NK-92 (cell line): ENCODE data around the gene ADSS1.

Source experiments
- DNase-seq: peaks from one replicate; lab custom pipeline; 2025; ENCODE audit not compliant: unreplicated experiment; lab: John Stamatoyannopoulos, UW

The ADSS1 gene

DNA sequence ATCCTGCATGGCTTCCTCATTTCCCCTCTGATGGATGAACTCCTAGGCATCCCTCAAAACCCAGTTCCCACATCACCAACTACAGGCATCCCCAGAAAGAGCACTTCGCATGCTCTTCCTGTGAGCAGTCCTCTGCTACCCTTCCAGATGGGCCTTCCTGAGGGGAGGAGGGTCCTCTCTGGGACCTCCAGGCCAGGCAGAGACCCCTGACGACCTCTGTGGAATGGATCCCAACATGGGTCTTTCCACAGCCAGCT lies 69.6 kb downstream of the ADSS1 start:
- no peak for DNase-seq

DNA sequence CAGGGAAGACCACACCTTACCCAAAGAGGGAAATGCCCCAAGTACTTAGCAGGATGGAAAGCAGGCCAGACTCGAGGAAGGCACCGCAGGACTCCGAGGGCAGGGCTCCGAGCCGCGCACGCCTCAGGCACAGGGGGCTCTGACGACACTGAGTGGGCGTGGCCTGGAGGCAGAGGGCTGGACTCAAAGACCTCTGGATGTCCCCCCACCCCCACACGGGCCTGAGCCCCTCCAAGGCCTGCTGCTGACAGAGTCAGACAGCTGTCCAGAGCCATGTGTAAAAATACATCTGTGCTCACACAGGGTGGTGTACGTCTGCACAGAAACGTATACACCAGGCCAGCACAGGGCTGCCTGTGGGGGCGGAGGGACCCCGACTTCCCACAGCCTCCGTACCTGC lies 70.1 kb downstream of the ADSS1 start:
- no peak for DNase-seq

DNA sequence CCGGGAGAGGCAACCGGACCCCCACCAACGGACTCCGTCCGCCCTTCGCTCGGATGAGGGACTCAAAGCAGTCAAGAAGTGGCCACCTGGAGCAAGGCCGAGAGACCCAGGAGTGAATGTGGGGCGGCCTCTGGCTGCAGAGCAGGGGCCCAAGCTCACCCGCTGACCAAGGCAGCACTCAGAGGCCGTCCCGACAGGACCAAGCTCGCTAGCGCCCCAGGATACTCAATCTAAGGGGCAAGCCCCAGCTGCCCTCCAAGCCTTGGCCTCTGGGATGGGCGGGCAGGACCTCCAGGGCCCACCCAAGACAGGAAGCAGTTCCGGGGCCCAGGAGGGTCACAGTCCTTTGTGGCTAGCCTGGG lies 70.6 kb downstream of the ADSS1 start:
- no peak for DNase-seq

DNA sequence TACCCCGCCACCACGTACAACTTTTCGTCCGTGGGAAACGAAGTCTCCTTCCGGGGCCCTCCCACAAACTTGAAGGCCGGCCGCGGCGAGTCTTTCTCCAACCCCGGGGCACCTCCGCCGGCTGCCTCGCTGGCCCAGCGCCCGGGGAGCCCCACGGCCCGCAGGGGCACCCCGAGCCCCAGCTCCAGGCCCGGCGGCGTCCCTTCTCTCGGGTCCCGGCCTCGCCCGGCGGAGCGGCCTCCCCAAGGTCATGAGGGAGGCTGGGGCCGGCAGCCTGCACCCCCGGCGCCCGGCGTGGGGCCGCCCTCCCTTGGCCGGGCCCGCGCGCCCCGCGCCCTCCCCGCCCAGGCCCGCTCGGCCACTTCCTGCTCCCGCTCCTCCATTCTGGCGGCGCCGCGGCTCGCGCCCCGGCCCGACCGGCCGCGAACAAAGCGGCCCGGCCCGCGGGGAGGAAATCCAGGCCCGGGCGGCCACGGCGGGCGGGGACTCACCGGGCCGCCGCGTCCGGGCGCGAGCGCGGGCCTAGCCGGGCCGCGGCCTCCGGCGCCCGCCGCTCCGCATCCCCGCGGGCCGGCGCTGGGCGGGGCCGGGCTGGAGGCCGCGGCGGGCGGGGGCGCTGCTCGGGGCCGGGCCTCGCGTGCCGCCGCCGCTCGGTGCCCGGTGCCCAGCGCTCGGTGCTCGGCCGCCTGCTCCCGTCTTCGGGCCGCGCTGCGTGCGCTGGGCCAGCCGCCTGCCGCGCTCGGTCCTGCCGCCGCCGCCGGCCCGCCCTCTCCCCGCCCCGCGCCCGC lies 71.2 kb downstream of the ADSS1 start, which contains the start of gene AKT1:
AKT1 (minus strand) TSS at position 756 of the 788 bp plus-strand sequence. CDS start 3,105 bp downstream, outside the sequence.
- no peak for DNase-seq

DNA sequence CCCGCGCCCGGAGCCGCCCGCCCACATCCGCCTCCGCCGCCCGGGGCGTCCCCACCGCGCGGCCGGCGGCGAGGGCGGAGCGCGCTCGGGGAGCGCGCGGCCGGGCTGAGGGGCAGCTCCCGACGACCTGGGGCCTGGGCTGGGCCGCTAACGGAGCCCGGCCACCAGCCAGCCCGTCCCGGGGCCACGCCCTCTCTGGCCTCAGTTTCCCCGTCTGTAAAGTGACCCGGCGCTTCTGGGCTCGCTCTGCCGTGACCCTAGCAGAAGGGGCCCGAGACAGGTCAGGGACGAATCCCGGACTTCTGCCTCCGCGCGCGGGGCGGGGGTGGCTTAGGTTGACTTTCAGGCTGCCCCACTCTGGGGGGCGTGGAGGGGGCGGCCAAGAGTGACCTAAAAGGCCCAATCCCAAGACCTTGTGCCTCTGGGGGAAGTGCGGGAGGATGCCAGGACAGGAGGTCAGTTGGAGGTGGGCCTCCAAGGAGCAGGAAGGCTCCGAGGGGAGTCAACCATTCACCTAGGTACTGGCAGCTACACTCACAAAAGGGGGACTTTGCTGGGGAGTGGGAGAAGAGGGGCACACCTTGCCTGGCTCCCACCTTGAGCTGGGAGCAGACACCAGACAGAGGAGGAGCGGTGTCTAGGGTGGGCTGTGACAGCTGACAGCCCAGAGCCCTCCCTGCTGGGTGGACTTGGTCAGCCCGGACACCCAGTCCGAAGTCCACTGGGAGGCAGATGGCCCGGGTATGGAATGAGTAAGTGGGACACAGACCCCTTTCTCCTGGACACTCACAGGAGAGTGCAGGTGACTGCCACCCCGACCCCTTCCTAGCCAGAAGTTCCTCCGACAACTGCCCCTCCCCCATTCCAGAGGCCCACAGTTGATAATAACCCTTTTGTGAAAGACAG lies 72.0 kb downstream of the ADSS1 start:
- no peak for DNase-seq

DNA sequence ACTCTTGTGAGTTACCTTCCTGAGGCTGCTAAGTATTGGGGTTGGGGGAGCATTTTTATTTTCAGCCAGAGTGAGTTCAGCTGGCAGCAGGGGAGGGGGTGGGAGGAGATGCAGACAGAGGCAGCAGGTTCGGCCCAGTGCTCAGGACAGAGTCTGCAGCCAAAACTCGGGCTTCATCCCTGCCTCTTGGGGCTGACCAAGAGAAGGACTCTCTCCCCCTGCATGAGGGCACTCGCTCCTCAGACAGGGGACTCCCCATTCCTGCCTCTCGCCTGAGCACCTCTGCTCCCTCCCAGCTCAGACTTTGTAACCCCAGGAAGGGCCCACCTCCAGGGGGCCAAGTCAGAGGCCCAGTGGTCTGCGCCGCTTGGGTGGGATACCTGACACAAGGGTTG lies 72.7 kb downstream of the ADSS1 start:
- DNase-seq: no peak
